Measurements from ENCODE around the gene PHF13. TPM values are rescaled to one million over a fixed set of nuclear protein-coding genes. Genes with fewer than 3 reads are reported as not detected.

Gene PHF13
- total RNA-seq, 1 donor from 2014 or later = 19.3 TPM

DNA sequence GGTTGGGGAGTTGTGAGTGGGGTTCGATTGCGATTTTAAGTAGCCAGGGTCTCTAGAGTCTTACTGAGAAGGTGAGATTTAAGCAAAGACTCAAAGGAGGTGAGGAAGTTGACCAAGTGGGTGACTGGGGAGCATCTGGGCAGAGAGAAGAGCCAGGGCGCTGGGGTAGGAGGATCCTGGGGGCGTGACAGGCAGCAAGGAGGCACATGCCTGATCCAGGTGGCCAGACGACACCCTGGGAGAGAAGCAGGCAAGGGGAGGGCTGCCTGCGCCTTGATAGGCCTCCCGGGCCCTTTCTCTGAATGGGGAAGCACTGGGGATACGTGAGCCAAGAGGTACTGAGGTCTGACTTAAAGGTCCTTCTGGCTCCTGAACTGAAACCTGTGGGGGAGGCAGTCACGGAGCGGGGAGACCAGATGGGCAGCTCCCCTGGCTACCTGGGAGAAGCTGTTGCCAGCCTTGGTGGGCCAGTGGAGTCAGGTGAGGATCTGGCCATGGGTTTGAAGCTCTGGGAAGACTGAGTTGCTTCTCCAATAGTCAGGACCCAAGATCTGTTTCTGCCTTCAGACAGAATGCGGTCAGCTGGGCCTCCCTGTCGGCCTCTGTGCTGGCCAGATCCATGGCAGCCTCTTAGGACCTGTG lies 28.3 kb upstream of the PHF13 start:
- ATAC-seq (no peak), DNase-seq (ENCODE audit: low spot score) (no peak)
- intact Hi-C loops (cut with DNase I) = no loop called here

DNA sequence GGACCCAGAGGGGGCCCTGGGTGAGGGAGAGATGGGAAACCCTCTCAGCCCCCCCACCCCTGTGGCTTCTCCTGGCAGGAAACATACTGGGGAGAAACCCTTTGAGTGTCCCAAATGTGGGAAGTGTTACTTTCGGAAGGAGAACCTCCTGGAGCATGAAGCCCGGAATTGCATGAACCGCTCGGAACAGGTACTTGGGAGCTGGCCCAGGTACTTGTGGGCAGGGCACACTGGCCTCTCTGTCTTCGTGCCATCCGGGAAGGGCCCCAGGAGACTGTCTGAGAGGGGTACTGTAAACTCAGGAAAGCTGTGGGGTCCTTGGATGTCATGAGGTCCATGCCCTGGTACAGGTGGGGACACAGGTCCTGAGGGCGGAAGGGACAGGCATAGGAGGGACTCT lies 27.7 kb upstream of the PHF13 start:
- ATAC-seq (no peak), DNase-seq (ENCODE audit: low spot score) (no peak)
- intact Hi-C loops (cut with DNase I) = no loop called here

DNA sequence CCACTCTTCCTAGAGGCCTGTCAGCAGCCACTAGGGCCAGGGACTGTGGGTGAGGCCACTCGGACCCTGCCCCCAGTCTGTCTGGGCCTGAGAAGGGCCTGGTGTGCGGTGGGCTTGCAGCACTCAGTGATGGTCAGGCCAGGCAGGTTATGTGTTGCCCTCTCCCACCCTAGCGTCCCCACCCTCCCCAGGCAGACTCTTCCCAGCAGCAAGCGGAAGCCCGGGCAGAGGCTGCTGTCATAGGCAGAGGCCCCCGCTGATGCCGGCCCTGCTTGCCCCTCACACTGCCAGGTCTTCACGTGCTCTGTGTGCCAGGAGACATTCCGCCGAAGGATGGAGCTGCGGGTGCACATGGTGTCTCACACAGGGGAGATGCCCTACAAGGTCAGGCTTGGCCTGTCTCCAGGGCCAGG lies 27.1 kb upstream of the PHF13 start:
- intact Hi-C loops (cut with DNase I) = no loop called here
- DNase-seq (ENCODE audit: low spot score) (no peak), ATAC-seq (no peak)

DNA sequence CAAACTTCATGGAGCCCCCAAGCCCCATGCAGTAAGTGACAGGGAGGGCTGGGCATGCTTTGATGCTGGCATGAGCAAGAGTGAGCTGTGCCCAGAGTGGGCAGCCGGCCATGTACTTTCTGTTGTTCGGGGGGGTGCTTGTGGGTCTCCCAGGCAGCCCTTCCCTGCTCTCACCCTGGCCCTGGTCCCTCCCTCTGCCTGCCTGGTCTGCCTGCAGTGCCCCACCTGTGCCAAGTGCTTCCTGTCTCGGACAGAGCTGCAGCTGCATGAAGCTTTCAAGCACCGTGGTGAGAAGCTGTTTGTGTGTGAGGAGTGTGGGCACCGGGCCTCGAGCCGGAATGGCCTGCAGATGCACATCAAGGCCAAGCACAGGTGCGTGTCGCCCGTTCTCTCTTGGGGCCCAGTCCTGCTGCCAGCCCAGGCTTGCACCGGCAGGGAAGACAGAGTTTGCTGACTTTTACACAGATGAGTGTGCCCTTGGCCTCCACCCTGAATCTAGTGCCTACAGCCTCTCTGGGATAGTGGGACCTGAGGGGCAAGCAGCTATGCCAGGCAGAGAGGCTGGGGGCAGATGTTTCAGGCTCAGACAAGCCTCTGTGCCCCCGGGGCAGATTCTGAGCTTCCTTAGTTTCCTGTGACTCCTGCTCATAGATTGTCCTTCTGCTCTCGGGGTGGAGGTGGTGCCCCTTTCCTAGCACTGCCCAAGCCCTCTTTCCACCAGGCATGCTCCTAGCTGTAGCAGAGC lies 26.1 kb upstream of the PHF13 start:
- ATAC-seq = no peak
- DNase-seq (ENCODE audit: low spot score) = no peak
- intact Hi-C loops (cut with DNase I) = no loop called here

DNA sequence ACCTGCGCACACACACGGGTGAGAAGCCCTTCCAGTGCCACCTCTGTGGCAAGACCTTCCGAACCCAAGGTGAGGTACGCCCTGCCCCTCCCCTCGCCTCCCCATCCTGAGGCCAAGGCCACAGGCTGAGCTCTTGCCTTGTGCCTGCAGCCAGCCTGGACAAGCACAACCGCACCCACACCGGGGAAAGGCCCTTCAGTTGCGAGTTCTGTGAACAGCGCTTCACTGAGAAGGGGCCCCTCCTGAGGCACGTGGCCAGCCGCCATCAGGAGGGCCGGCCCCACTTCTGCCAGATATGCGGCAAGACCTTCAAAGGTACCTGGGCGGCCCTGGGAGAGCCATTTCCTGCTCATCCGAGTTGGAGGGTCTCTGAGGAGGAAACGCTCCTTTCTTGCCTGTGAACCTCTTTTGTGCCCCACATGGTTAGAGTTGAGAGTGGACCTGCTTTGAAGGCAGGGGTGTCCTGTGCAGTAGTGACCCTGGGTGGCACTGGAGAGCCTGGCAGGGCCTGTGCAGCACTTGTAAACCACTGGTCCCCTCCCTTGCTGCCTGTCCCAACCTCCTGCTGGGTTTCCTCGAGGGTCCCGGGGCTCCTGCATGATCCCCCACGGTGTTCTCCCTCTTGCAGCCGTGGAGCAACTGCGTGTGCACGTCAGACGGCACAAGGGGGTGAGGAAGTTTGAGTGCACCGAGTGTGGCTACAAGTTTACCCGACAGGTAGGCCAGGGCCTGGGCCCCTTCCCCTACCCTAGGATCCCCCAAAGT lies 25.2 kb upstream of the PHF13 start:
- DNase-seq (ENCODE audit: low spot score) (no peak), ATAC-seq (no peak)
- intact Hi-C loops (cut with DNase I) = no loop called here

DNA sequence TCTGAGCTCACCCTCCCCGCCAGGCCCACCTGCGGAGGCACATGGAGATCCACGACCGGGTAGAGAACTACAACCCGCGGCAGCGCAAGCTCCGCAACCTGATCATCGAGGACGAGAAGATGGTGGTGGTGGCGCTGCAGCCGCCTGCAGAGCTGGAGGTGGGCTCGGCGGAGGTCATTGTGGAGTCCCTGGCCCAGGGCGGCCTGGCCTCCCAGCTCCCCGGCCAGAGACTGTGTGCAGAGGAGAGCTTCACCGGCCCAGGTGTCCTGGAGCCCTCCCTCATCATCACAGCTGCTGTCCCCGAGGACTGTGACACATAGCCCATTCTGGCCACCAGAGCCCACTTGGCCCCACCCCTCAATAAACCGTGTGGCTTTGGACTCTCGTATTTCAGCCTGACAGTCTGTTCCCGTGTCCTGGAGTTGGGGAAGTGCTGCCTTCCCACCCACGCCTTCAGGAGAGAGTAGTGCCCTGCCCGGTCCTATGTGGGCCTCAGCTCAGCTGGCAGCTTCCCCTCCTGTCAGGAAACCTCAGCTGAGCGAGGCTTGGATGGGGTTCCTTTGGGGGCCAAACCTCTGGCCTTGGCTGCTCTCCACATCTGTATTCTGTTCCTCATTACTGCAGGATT lies 24.5 kb upstream of the PHF13 start:
- intact Hi-C loops (cut with DNase I) = no loop called here
- ATAC-seq = no peak
- no peak for DNase-seq (ENCODE audit: low spot score)

DNA sequence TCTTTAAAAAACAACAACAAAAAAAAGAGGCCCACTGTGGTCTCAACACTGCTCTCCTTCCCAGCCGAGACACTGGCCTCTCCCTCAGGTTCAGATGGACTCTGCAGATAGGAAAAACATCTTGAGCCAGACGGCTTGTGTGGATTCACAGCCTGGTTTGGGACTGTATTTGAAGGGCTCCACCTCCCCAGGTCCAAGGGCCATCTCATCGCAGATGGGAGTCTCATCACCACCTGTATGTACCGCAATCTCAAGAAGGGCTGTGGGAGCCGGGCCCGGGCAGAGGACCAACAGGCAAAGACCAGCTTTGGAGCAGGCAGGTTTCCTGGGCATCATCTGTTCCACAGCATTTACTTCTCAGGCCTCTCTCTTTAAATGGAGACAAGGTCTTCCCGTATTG lies 23.5 kb upstream of the PHF13 start:
- no peak for ATAC-seq
- no peak for DNase-seq (ENCODE audit: low spot score)
- intact Hi-C loops (cut with DNase I) = no loop called here

DNA sequence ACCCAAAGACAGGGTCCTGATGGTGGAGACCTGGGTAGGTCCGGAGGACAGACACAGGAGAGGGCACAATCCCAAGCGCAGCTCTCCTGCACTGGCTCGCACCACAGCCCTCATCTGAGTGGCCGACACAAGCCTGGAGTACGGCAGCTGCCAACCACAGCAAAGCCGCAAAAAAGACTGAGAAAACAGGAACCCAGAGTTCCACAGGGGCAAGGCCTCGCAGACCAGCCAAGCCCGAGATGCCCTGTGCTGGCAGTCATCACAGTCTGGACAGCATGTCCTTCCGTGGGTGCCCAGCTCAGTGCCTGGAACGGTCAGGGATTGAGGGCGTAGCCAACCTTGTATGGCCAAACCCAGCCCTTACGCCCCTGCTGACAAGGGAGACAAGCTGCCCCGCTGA lies 22.3 kb upstream of the PHF13 start:
- DNase-seq (ENCODE audit: low spot score) (no peak), ATAC-seq (peak; percentile 13)
- intact Hi-C loops (cut with DNase I) = no loop called here

DNA sequence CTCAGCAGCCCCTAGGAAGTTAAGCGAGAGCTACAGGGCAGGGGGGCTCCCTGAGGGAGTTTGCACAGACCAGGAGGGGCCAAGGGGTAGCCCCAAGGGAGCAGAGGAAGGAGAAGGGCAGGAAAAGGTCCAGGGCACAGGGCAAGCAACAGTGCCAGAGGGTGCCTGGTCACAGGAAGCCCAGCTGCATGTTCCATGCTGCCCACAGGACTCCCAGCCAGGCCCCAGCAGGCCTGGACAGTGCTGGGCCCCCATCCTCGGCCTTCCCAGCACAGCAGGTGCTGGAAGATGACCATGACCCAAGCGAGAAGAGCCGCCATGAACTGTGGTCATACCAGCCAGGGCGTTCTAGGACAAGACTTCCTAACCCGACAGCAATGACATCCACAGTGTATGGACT lies 21.9 kb upstream of the PHF13 start:
- intact Hi-C loops (cut with DNase I) = no loop called here
- no peak for DNase-seq (ENCODE audit: low spot score)
- no peak for ATAC-seq

DNA sequence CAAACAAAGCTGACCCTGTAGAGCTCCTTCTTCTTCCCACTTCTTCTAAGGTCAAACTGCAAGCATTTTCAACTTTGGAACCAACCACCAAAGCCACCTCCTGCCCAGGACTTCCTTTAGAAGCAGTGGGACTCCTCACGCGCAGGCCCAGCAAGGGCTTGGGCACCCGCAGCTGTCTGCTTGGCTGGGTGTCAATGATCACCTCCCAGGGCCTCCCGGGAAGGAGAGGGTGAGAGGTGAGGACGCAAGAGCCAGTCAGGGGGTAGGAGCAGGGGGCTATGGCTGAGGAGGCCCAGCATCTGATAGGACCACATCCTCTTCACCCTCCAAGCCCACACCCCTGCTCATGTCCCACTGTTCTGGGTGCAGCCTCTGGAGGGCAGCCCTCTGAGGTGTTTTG lies 21.1 kb upstream of the PHF13 start:
- DNase-seq (ENCODE audit: low spot score) (no peak), ATAC-seq (no peak)

DNA sequence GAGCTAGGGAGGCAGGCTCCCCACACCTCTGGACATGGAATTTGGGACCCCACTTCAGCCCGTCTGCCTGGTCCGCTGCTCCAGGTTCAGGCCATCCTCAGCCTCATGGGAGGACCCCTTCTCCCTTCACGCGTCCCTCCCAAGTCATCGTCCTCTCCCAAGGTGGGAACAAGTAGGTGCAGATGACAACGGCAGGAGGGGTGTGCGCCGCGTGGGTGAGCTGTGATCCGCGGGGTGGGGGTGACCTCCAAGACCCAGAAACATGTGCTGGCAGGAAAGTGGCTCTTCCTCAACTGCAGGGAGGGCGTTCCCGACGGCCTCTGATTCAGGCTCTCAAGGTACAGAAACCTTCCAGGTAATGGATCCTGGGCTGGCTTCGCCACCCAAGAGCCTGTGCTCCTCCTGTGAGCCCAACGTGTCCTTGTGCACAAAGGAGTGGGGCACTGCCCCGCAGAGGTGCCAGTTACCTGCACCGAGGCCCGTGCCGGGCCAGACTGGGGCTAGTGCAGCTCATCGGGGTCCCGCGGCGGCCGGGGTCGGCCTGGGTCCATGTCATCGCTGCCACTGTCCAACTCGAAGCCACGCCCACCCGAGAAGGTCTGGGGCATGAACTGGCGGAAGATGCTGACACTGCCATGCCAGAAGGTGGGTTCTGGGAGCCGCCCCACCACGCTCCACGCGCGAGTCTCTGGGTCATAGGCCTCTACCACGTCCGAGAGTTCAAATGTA lies 20.5 kb upstream of the PHF13 start:
- ATAC-seq (no peak), DNase-seq (ENCODE audit: low spot score) (no peak)
- intact Hi-C loops (cut with DNase I) = no loop called here

More for the DNA sequence above, 21.1 kb upstream of the PHF13 start:
- intact Hi-C loops (cut with DNase I) = no loop called here

DNA sequence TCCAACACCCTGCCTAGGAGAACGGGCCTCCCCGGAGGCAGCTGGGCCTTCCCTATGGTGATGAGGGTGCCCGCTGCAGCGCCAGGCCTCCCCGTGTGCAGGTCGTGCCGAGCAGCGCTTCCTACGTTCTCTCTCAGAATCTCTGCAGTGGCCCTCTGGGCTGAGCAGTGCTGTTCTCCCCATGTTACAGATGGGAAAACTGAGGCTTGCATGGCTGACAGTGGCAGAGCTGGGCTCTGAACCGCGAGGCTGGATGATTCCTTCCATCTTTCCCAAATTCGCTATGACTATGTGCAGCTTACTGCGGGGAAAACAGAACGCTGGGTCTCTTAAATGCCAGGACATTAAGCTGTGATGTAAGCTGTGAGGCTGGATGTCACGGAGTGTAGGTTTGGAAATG lies 19.7 kb upstream of the PHF13 start:
- no peak for DNase-seq (ENCODE audit: low spot score)
- intact Hi-C loops (cut with DNase I) = no loop called here
- no peak for ATAC-seq

DNA sequence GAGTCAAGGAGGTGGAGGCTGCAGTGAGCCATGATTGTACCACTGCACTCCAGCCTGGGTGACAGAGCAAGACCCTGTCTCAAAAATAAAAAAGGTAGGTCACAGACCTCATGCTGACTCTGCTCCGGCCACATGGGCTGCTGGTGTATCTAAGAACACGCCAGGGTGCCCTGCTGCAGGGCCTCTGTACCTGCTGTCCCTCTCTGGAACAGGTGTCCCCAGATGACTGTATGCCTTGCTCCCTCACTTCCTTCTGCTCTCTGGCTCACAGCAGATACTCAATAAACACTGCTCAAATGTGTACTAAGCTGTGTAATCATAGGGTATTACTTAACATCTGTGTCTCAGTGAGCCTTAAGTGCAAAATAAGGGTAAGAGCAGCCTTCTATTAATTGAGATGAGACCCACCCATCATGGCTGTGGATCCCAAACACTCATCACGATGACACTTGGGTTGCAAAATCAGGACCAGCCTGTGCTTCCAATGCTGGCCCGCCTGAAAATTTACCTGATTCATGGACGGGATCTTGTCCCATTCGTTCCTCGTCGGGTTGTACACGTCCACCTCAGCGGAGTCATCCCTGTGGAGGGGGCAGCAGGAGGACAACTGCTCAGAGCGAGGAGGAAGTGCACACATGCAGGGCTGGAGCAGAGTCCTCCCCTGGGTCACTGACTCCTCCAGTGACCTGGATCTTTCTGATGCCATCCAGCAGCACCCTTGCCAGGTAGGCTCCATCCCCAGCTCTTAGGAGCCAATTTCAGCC lies 18.4 kb upstream of the PHF13 start:
- intact Hi-C loops (cut with DNase I) = no loop called here
- DNase-seq (ENCODE audit: low spot score) = no peak
- ATAC-seq = no peak

DNA sequence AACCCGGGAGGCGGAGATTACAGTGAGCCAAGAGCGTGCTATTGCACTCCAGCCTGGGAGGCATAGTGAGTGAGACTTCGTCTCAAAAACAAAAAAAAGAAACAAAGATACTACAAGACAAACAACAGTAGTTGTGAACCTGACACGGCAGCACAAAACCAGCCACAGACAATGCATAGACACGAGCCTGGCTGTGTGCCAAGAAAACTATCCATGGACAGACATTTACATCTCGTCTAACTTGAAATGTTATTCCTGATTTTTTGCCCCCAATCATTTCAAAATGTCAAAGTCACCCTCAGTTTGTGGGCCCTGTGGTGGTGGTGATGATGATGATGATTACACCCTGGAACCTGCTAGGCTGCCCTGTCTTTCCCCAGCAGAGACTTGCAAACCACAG lies 17.2 kb upstream of the PHF13 start:
- ATAC-seq = no peak
- intact Hi-C loops (cut with DNase I) = no loop called here
- no peak for DNase-seq (ENCODE audit: low spot score)

DNA sequence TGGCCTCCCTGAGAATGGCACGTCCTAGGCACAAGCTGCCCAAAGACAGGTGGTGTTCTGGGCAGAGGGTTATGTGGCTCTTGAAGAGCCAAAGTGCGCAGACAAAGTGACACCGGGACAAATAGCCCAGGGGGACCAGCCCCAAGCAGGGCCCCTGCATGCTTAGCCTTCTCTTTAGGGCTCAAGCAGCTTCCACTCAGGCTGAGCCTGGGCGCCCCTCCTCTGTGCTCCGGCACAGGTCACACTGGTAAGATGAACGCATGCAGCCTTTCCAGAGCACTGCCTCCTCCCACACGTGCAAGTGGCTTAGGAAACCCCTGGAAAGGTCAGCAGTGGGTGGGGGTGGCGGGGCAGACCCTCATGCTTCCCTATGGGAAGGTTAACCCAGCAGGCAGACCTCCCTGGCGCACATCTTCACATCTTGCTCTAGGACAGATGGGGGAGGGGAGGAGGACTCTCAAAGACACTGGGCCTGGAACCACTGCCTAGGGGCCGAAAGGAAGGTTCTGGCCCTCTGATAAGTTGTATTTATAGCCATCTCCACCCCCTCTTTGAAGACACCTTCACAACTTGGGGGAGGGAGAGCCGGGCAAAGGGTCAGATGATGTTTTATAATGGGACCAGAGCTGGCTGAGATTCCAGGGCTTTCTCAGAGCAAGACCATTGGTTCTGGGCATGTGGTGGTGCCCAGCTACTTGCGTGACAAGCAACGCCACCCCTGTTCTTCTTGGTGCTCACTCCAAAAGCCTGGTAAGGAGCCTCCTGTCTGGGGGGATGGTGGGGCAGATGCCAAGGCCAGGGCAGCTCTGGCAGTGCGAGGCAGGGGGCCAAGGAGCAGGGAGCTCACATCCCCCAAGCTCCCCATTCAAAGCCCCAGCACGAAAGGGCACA lies 16.4 kb upstream of the PHF13 start:
- no peak for ATAC-seq
- no peak for DNase-seq (ENCODE audit: low spot score)
- intact Hi-C loops (cut with DNase I) = no loop called here

DNA sequence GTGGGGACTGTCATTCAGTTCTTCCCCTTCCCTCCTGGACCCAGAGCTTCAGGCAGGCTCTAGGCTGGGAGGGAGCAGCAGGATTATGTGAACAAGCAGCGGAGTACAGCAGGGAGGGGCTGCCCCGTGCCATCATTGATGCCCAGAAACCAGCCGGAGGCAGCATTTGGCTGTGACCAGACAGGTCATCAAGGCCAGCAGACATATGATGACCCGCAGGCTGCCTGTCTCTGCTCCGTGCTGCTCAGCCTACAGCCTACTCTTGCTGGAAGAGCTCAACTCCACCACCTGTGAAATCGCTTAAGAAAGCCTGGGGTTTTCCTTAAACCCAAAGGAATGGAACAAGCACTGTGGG lies 15.8 kb upstream of the PHF13 start:
- intact Hi-C loops (cut with DNase I) = no loop called here
- DNase-seq (ENCODE audit: low spot score) = no peak
- no peak for ATAC-seq

DNA sequence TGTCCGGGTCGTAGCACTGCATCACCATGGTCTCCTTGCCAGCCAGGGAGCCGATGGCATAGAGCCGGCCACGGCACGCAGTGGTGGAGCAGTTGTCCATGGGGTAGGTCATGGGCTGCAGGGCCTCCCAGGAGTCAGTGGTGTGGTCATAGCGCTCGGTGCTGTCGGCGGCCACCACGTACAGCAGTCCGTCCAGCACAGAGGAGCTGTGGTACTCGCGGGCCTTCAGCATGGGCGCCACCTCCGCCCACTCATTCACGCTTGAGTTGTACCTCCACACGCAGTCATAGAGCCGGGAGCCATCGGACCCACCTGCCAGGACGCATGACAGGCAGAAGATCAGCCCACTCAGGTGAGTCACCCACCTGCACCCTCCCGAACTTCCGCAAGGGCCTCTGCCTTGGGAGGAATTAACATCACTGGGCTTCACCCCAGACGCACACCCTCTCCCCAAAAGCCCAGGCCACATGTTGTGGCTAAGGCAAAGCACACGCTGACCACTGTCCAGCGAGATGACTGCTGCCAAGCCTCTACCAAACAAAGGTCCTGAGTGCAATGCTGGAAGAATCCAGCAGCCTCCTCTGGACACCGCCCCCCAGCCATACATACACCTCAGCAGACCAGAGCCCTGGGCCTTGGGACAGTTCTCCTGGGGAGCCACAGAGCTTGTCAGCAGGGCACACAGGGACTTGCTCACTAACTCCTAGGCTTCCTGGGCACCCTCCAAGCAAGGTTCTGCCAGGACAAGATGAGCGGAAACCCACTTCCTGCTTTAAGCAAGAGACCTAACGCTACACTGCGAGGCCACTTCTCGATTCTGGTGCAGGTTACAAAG lies 14.2 kb upstream of the PHF13 start:
- DNase-seq (ENCODE audit: low spot score) = no peak
- intact Hi-C loops (cut with DNase I) = no loop called here
- no peak for ATAC-seq
